ENCODE results near the gene UGT1A6. TPM values are rescaled to one million over a fixed set of nuclear protein-coding genes. Genes with fewer than 3 reads are reported as not detected.

Gene UGT1A6
- total RNA-seq, 1 experiment from 2014 or later: 0.79 TPM

DNA sequence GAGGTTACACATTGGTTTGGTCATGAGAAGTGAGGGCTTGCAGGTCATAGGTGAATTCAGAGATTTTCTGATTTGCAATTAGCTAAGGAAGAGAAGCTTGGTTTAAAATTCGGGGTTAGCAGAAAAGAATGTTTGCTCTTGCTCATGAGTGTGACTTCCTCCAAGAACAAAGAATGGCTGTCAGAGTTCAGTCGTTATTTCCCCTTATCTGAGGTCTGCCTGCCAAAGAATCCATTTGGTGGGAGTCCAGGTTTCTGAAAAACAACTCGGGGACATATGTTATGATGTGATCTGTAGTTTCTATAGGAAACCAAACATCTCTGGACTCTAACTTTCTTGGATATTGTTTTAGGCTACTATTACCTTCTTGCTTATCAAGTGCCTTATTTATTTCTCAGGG lies 3.2 kb upstream of the UGT1A6 start:
- H3K27ac Mint-ChIP-seq (ENCODE audit: low read depth, unreplicated experiment): peak overlapping the region; percentile 21
- no peak overlapping the region for H3K4me3 Mint-ChIP-seq (ENCODE audit: unreplicated experiment)
- peaks cover 30% of the 10 kb centered on the region for H3K4me1 Mint-ChIP-seq (ENCODE audit: insufficient read depth, unreplicated experiment)
- intact Hi-C loops (cut with micrococcal nuclease): no loop called here
- no peaks in the 10 kb centered on the region for H3K9me3 Mint-ChIP-seq (ENCODE audit: unreplicated experiment)
- H3K36me3 Mint-ChIP-seq (ENCODE audit: insufficient read depth, unreplicated experiment): no peaks in the 10 kb centered on the region
- ChIA-PET POLR2A (interaction anchor here (2.1 to 4.6 kb wide), 7 partner anchors 8 to 201 kb away, joined by 6 to 91 read pairs (median 16); partner anchors contain the start of genes UGT1A7 and USP40), CTCF (interaction anchor here (4.1 kb wide), 1 partner anchor 22 kb away, joined by 18 read pairs; the partner anchor contains the start of gene UGT1A5)
- no TSS peak for BruUV-seq (replicated peaks)
- TF ChIP-seq, protein P1, sequence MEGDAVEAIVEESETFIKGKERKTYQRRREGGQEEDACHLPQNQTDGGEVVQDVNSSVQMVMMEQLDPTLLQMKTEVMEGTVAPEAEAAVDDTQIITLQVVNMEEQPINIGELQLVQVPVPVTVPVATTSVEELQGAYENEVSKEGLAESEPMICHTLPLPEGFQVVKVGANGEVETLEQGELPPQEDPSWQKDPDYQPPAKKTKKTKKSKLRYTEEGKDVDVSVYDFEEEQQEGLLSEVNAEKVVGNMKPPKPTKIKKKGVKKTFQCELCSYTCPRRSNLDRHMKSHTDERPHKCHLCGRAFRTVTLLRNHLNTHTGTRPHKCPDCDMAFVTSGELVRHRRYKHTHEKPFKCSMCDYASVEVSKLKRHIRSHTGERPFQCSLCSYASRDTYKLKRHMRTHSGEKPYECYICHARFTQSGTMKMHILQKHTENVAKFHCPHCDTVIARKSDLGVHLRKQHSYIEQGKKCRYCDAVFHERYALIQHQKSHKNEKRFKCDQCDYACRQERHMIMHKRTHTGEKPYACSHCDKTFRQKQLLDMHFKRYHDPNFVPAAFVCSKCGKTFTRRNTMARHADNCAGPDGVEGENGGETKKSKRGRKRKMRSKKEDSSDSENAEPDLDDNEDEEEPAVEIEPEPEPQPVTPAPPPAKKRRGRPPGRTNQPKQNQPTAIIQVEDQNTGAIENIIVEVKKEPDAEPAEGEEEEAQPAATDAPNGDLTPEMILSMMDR (IDR thresholded peaks at IDR 0.05; ENCODE audit: unreplicated experiment): no peak
- no peak for DNase-seq (ENCODE audit: unreplicated experiment)
- no peaks in the 10 kb centered on the region for H3K27me3 Mint-ChIP-seq (ENCODE audit: insufficient read depth, unreplicated experiment)

GRCh38 chr2:233690444-233690843 lies 2.2 kb upstream of the UGT1A6 start:
- BruUV-seq (replicated peaks): no TSS peak
- Mint-ChIP-seq H3K36me3 (ENCODE audit: insufficient read depth, unreplicated experiment) (no peaks in the 10 kb centered on the region), H3K27ac (ENCODE audit: low read depth, unreplicated experiment) (peak overlapping the region; percentile 86), H3K4me3 (ENCODE audit: unreplicated experiment) (no peak overlapping the region), H3K4me1 (ENCODE audit: insufficient read depth, unreplicated experiment) (peaks cover 30% of the 10 kb centered on the region), H3K9me3 (ENCODE audit: unreplicated experiment) (no peaks in the 10 kb centered on the region), H3K27me3 (ENCODE audit: insufficient read depth, unreplicated experiment) (no peaks in the 10 kb centered on the region)
- TF ChIP-seq, protein P1 (IDR thresholded peaks at IDR 0.05; ENCODE audit: unreplicated experiment): no peak
- ChIA-PET CTCF (interaction anchor here (4.1 kb wide), 1 partner anchor 21 kb away, joined by 18 read pairs; the partner anchor contains the start of gene UGT1A5), POLR2A (interaction anchor here (0.6 to 4.6 kb wide), 21 partner anchors 9 to 824 kb away, joined by 3 to 91 read pairs (median 5); partner anchors contain the start of genes UGT1A5, UGT1A7 and USP40)
- intact Hi-C loops (cut with micrococcal nuclease): no loop called here
- peak; percentile 95 for DNase-seq (ENCODE audit: unreplicated experiment)

GRCh38 chr2:233691443-233692433 lies 952 bp upstream of the UGT1A6 start:
- H3K36me3 Mint-ChIP-seq (ENCODE audit: insufficient read depth, unreplicated experiment): no peaks in the 10 kb centered on the region
- H3K4me3 Mint-ChIP-seq (ENCODE audit: unreplicated experiment): peak overlapping the region; percentile 56
- peak overlapping the region; percentile 86 for H3K27ac Mint-ChIP-seq (ENCODE audit: low read depth, unreplicated experiment)
- no peaks in the 10 kb centered on the region for H3K27me3 Mint-ChIP-seq (ENCODE audit: insufficient read depth, unreplicated experiment)
- CTCF ChIA-PET: interaction anchor here (0.6 to 4.1 kb wide), 3 partner anchors 20 to 805 kb away, joined by 3 to 18 read pairs (median 3); partner anchors contain the start of genes ARL4C and UGT1A5
- peaks cover 30% of the 10 kb centered on the region for H3K4me1 Mint-ChIP-seq (ENCODE audit: insufficient read depth, unreplicated experiment)
- BruUV-seq (replicated peaks): TSS peak; percentile 75
- intact Hi-C loops (cut with micrococcal nuclease): no loop called here
- no peaks in the 10 kb centered on the region for H3K9me3 Mint-ChIP-seq (ENCODE audit: unreplicated experiment)
- TF ChIP-seq, protein P1 (IDR thresholded peaks at IDR 0.05; ENCODE audit: unreplicated experiment): no peak
- peak; percentile 98 for DNase-seq (ENCODE audit: unreplicated experiment)
- POLR2A ChIA-PET: interaction anchor here (0.7 to 4.6 kb wide), 15 partner anchors 8 to 268 kb away, joined by 3 to 91 read pairs (median 10); partner anchors contain the start of genes UGT1A7 and USP40

DNA sequence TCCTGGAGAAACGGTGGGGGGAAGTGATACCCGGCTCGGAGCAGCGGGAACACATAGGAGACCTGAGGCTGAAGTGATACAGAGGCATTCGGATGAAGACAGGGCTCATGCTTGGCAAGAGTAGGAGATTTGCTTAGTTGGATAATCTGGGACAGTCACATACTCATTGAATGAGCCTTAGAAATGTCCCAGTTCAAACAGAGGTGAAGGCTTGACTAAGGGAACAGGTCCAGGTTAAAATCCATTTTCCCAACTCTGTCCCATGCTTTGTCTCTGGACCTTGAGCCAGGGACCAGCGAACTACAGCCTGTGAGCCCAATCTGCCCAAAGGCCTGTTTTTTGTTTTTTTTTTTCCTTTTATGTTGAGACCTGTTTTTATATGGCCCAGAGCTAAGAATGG lies 1.3 kb downstream of the UGT1A6 start:
- Mint-ChIP-seq H3K9me3 (ENCODE audit: unreplicated experiment) (no peaks in the 10 kb centered on the region), H3K27ac (ENCODE audit: low read depth, unreplicated experiment) (no peak overlapping the region), H3K27me3 (ENCODE audit: insufficient read depth, unreplicated experiment) (no peaks in the 10 kb centered on the region), H3K4me1 (ENCODE audit: insufficient read depth, unreplicated experiment) (peaks cover 28% of the 10 kb centered on the region), H3K36me3 (ENCODE audit: insufficient read depth, unreplicated experiment) (no peaks in the 10 kb centered on the region), H3K4me3 (ENCODE audit: unreplicated experiment) (no peak overlapping the region)
- TF ChIP-seq, protein P1 (IDR thresholded peaks at IDR 0.05; ENCODE audit: unreplicated experiment): no peak
- BruUV-seq (replicated peaks): no TSS peak
- intact Hi-C loops (cut with micrococcal nuclease): no loop called here
- no peak for DNase-seq (ENCODE audit: unreplicated experiment)
- ChIA-PET CTCF (interaction anchor here (0.9 kb wide), 1 partner anchor 12 kb away, joined by 4 read pairs; no protein-coding TSS in a partner anchor), POLR2A (no interaction called here)
